A549 treated with RU486 at 1 μM for 4 hours (cell line): ENCODE measurements around the gene WDR37. TPM values are rescaled to one million over a fixed set of nuclear protein-coding genes. Genes with fewer than 3 reads are reported as not detected.

ENCODE experiments used
- total RNA-seq: library from RNA; stranded (reverse); fragments of 200-300 nt; extraction: Qiagen RNA extraction; gene quantifications from 5 replicates; pipeline ENCODE4 v1.2.3, GENCODE V29; 2022; ENCODE audit warnings: low read depth

The WDR37 gene, protein sequence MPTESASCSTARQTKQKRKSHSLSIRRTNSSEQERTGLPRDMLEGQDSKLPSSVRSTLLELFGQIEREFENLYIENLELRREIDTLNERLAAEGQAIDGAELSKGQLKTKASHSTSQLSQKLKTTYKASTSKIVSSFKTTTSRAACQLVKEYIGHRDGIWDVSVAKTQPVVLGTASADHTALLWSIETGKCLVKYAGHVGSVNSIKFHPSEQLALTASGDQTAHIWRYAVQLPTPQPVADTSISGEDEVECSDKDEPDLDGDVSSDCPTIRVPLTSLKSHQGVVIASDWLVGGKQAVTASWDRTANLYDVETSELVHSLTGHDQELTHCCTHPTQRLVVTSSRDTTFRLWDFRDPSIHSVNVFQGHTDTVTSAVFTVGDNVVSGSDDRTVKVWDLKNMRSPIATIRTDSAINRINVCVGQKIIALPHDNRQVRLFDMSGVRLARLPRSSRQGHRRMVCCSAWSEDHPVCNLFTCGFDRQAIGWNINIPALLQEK
- 7.5 to 8.2 TPM (median 8.0 TPM) in 5 replicates for total RNA-seq

DNA sequence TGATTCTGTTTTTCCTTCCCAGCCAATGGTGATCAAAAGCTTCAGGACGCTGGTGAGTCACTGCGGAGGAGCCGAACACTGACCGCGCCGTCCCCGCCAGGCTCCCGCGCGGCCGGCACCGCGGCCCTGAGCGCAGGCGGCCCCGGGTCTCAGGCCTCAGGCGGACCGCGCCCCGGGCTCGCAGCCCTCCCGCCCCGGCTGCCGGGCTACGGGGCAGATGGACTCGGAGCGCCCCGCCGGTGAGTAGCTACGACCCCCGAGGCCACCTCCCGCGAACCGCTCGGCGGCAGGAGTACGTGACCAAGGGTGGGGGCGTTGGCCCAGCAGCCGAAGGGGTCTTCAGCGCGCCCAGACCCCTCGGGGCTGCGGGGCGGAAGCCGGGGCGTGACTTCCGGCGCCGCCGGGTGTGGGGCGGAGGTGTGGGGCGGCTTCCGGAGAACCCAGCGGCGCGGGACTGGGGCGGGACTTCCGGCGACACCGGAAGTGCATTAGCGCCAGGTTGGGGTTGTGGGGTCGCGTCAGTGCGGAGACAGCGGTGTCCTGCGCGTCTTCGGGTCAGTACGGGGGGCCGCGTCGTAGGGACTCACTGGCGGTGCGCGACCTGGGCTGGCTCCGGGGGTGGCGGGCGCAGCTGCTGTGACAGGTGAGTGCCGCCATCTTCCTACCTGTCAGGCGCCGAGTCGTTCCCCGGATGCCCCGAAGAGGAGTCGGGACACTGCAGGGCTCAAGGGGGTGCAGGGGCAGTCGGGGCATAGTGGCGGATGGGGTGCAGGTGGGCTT, at the start of gene WDR37:
WDR37 (plus strand) TSS at position 60 of the 780 bp plus-strand sequence. CDS start 15,771 bp downstream, outside the sequence.

GRCh38 chr10:1025683-1026082, 30.5 kb upstream of the WDR37 start, which contains the start of gene IDI2:
Gene IDI2, minus strand, starts transcription at chr10:1025859. Its CDS starts 1,136 bp downstream, at chr10:1024723.

GRCh38 chr10:1048732-1049424, 7.3 kb upstream of the WDR37 start, which contains the start of gene IDI1:
Gene IDI1, minus strand, starts transcription at chr10:1049119. Its CDS starts 116 bp downstream, at chr10:1049003.

Other genes with a start within 250 kb of the WDR37 start
- gene LARP4B, start 124.7 kb upstream of the WDR37 start, total RNA-seq, result 27.5 to 37.4 TPM (median 35.4 TPM) in 5 replicates
- 102 to 134 TPM (median 109 TPM) in 5 replicates for gene GTPBP4, start 68.0 kb upstream of the WDR37 start, total RNA-seq
- 0.09 TPM in 1 of 5 replicates, not detected in the others for gene IDI2, start 30.5 kb upstream of the WDR37 start, total RNA-seq
- gene IDI1, start 7.3 kb upstream of the WDR37 start, total RNA-seq, result 17.0 to 33.5 TPM (median 27.9 TPM) in 5 replicates